B cell (primary cell): ENCODE measurements around the gene MRM2. TPM values are rescaled to one million over a fixed set of nuclear protein-coding genes. Genes with fewer than 3 reads are reported as not detected.

Experiments used
- ATAC-seq: fragments of 200-7000 bp; cut with Tn5 transposase; one replicate; pipeline ENCODE4 v1.10.0; 2021; ENCODE audit warnings: low read depth, mild to moderate bottlenecking, moderate number of reproducible peaks, moderate library complexity
- CTCF ChIA-PET: fragments of 350-600 bp; sonication (Branson Sonifier 250); formaldehyde crosslinking; loops from one replicate; lab custom pipeline; 2021; ENCODE audit warnings: antibody characterized with exemption, inconsistent platforms; lab: Charles Lee
- POLR2A ChIA-PET: fragments of 350-600 bp; sonication (Branson Sonifier 250); formaldehyde crosslinking; loops from one replicate; lab custom pipeline; 2021; ENCODE audit warnings: antibody characterized with exemption; lab: Charles Lee
- DNase-seq: peaks from one replicate; pipeline ENCODE4 v3.0.0; 2013
- H2AFZ ChIP-seq: 2 replicates; pipeline ENCODE4 v1.6.1; 2012; ENCODE audit warnings: mild to moderate bottlenecking, low read depth, low read length; ENCODE audit not compliant: insufficient read depth, poor library complexity, severe bottlenecking
- H3K27ac ChIP-seq, 2 donors: 1 replicate in 1 of 2; 2 replicates in 1 of 2; pipeline ENCODE4 v1.5.1; 2012 to 2013; ENCODE audit warnings: low read length in 2 of 2, mild to moderate bottlenecking in 2 of 2, moderate library complexity in 1 of 2
- H3K27me3 ChIP-seq, 4 experiments: fragments of 200-600 bp in 1 of 4; sonication (generic) in 1 of 4; replicated peaks in 1 of 4; 1 replicate in 2 of 4; 2 replicates in 2 of 4; pipeline versions ENCODE4 v1.6.1 to v1.7.0; 2013 to 2016; ENCODE audit warnings: low read length in 3 of 4, mild to moderate bottlenecking in 2 of 4, mixed read lengths in 1 of 4, moderate library complexity in 1 of 4; ENCODE audit not compliant: insufficient read depth in 4 of 4, control insufficient read depth in 3 of 4; ENCODE audit errors: control extremely low read depth in 1 of 4
- H3K36me3 ChIP-seq, 2 experiments: replicated peaks in 1 of 2; 1 replicate in 1 of 2; 2 replicates in 1 of 2; pipeline versions ENCODE4 v1.6.1 to v1.7.1; 2013; ENCODE audit warnings: low read length in 1 of 2; ENCODE audit not compliant: insufficient read depth in 2 of 2, control insufficient read depth in 1 of 2; ENCODE audit errors: control extremely low read depth in 1 of 2, extremely low read depth in 1 of 2
- H3K4me1 ChIP-seq, 2 donors: fragments of 200-600 bp in 1 of 2; sonication (generic) in 1 of 2; 1 replicate in 1 of 2; 2 replicates in 1 of 2; pipeline versions ENCODE4 v1.5.1 to v1.6.1; 2013 to 2017; ENCODE audit warnings: low read length in 2 of 2; ENCODE audit not compliant: control insufficient read depth in 2 of 2, insufficient read depth in 2 of 2
- H3K4me2 ChIP-seq: replicated peaks from 2 replicates; pipeline ENCODE3; 2012; ENCODE audit warnings: mild to moderate bottlenecking, low read depth, low read length; ENCODE audit not compliant: poor library complexity, severe bottlenecking
- H3K4me3 ChIP-seq, 5 experiments: fragments of 200-600 bp in 1 of 5; sonication (generic) in 1 of 5; 1 replicate in 3 of 5; 2 replicates in 2 of 5; pipeline versions ENCODE4 v1.5.1 to v1.7.0; 2011 to 2016; ENCODE audit warnings: low read length in 4 of 5, mild to moderate bottlenecking in 4 of 5, low read depth in 2 of 5, control low read depth in 1 of 5, moderate library complexity in 1 of 5; ENCODE audit not compliant: insufficient read depth in 1 of 5; ENCODE audit errors: control extremely low read depth in 1 of 5, extremely low read depth in 1 of 5
- H3K79me2 ChIP-seq: fragments of 200-600 bp; sonication (generic); one replicate; pipeline ENCODE4 v1.6.0; 2016; ENCODE audit warnings: low read length; ENCODE audit not compliant: control insufficient read depth, insufficient read depth
- H3K9ac ChIP-seq: fragments of 200-600 bp; sonication (generic); 2 replicates; pipeline ENCODE4 v1.6.1; 2017; ENCODE audit warnings: mild to moderate bottlenecking, low read length, moderate library complexity
- H3K9me3 ChIP-seq, 3 donors: one replicate each; pipeline versions ENCODE4 v1.6.1 to v1.7.1; 2013; ENCODE audit warnings: low read length in 2 of 3; ENCODE audit not compliant: control insufficient read depth in 2 of 3, insufficient read depth in 1 of 3; ENCODE audit errors: control extremely low read depth in 1 of 3
- H4K20me1 ChIP-seq: 2 replicates; pipeline ENCODE4 v1.6.0; 2012; ENCODE audit warnings: mild to moderate bottlenecking, low read length; ENCODE audit not compliant: insufficient read depth, control insufficient read depth, poor library complexity, severe bottlenecking
- H3K27ac Mint-ChIP-seq: one replicate; pipeline ENCODE4 v1.8.0; 2021; ENCODE audit warnings: mixed read lengths
- H3K27me3 Mint-ChIP-seq: one replicate; pipeline ENCODE4 v1.8.0; 2021; ENCODE audit warnings: mixed read lengths
- H3K4me1 Mint-ChIP-seq: one replicate; pipeline ENCODE4 v1.8.0; 2021; ENCODE audit warnings: mixed read lengths
- H3K4me3 Mint-ChIP-seq: one replicate; pipeline ENCODE4 v1.8.0; 2021; ENCODE audit warnings: mixed read lengths
- H3K9me3 Mint-ChIP-seq: one replicate; pipeline ENCODE4 v1.8.0; 2022; ENCODE audit warnings: mixed read lengths; ENCODE audit not compliant: insufficient read depth
- CTCF ChIP-seq: fragments of 200-600 bp; IDR thresholded peaks from one replicate; pipeline ENCODE4 v1.8.0; 2022; ENCODE audit warnings: antibody characterized with exemption, mild to moderate bottlenecking
- EZH2 ChIP-seq: IDR thresholded peaks from 2 replicates; pipeline ENCODE4 v1.6.1; 2012; ENCODE audit warnings: borderline replicate concordance, low read depth, mild to moderate bottlenecking, moderate library complexity, low read length; ENCODE audit not compliant: insufficient read depth, poor library complexity, severe bottlenecking
- WGBS: methylation state at CpG from one replicate; pipeline ENCODE4 v1.1.5; 2013; ENCODE audit warnings: missing lambda C conversion rate; ENCODE audit not compliant: insufficient coverage; 5-methylcytosine and 5-hydroxymethylcytosine counted together
- intact Hi-C: fragments of 100-400 bp; cut with micrococcal nuclease; formaldehyde crosslinking; loops from one replicate; pipeline ENCODE4 v1.10.0; 2022
- polyA plus RNA-seq: library from polyadenylated mRNA; depleted of rRNA; stranded (reverse); fragments of >200 nt; gene quantifications from 2 replicates; pipeline ENCODE4 v1.2.3, GENCODE V29; 2012
- total RNA-seq, 2 donors: library from RNA; stranded (reverse); fragments of 120-200 nt in 1 of 2; gene quantifications; 1 replicate in 1 of 2; 2 replicates in 1 of 2; pipeline versions ENCODE4 v1.2.3 to v1.2.4, GENCODE V29; 2013 to 2022

MRM2 gene
- total and polyA plus RNA-seq, 2 donors (not counting 1 experiment from before 2014, with no cell fraction given), result 9.2 to 29.0 TPM

- peaks cover 46% of the 10 kb centered on the region for H3K4me1 Mint-ChIP-seq
- CTCF ChIA-PET, result interaction anchor here (0.6 to 0.7 kb wide), 2 partner anchors 12 to 105 kb away, joined by 3 to 5 read pairs; no protein-coding TSS in a partner anchor
Observed at GRCh38 chr7:2289111-2289586, 47.1 kb upstream of the MRM2 start.

More at GRCh38 chr7:2289111-2289586, 47.1 kb upstream of the MRM2 start:
- Histone ChIP-seq H3K4me2 (peak overlapping the region; percentile 54), H4K20me1 (peaks cover 7% of the 10 kb centered on the region), H3K36me3 (no peaks in the 10 kb centered on the region), H3K27me3 (no peaks in the 10 kb centered on the region), H3K4me3 (no peak overlapping the region), H3K9me3 (peaks cover 0 to 5% (median 0%) of the 10 kb centered on the region in 3 donors), H2AFZ (no peak overlapping the region), H3K27ac (peak overlapping the region; percentile 75 to 76), H3K9ac (peak overlapping the region; percentile 19), H3K4me1 (peaks cover 20 to 25% of the 10 kb centered on the region in 2 donors), H3K79me2 (peaks cover 92% of the 10 kb centered on the region)
- POLR2A ChIA-PET, result interaction anchor here (0.7 kb wide), 1 partner anchor 21 kb away, joined by 3 read pairs; no protein-coding TSS in a partner anchor
- Mint-ChIP-seq H3K27ac (peak overlapping the region; percentile 94), H3K27me3 (no peaks in the 10 kb centered on the region), H3K4me3 (peak overlapping the region; percentile 82), H3K9me3 (no peaks in the 10 kb centered on the region)
- 91% methylated on average over 20 of the region's 20 CpGs for WGBS
- no peak for TF ChIP-seq CTCF
- no peak for TF ChIP-seq EZH2
- DNase-seq, result no peak
- intact Hi-C loops, result no loop called here
- ATAC-seq, result no peak
